ENCODE measurements around the gene KIAA1958.

The KIAA1958 gene

GRCh38 chr9:112604790-112605189 lies 118.2 kb downstream of the KIAA1958 start:
- DNase-seq (ENCODE audit: insufficient read length, low spot score) (no peak), FAIRE-seq (no peak)
- TF ChIP-seq POLR2A (IDR thresholded peaks at IDR 0.05; ENCODE audit: low read depth, low read length) = no peak

- FAIRE-seq = no peak
- no peak for DNase-seq (ENCODE audit: insufficient read length, low spot score)
- TF ChIP-seq POLR2A (IDR thresholded peaks at IDR 0.05; ENCODE audit: low read depth, low read length) = no peak
Measured at GRCh38 chr9:112605518-112605917, 118.9 kb downstream of the KIAA1958 start.

- DNase-seq (ENCODE audit: insufficient read length, low spot score) (no peak), FAIRE-seq (peak; percentile 60)
- TF ChIP-seq POLR2A (IDR thresholded peaks at IDR 0.05; ENCODE audit: low read depth, low read length) = no peak
Measured at GRCh38 chr9:112605963-112606699, 119.5 kb downstream of the KIAA1958 start.

GRCh38 chr9:112608851-112609250 lies 122.2 kb downstream of the KIAA1958 start:
- DNase-seq (ENCODE audit: insufficient read length, low spot score) (no peak), FAIRE-seq (no peak)
- no peak for TF ChIP-seq POLR2A (IDR thresholded peaks at IDR 0.05; ENCODE audit: low read depth, low read length)

GRCh38 chr9:112615584-112616266 lies 129.1 kb downstream of the KIAA1958 start:
- DNase-seq (ENCODE audit: insufficient read length, low spot score) (no peak), FAIRE-seq (no peak)
- TF ChIP-seq POLR2A (IDR thresholded peaks at IDR 0.05; ENCODE audit: low read depth, low read length) = no peak

- no peak for DNase-seq (ENCODE audit: insufficient read length, low spot score)
- no peak for TF ChIP-seq POLR2A (IDR thresholded peaks at IDR 0.05; ENCODE audit: low read depth, low read length)
- FAIRE-seq = peak; percentile 60
Measured at GRCh38 chr9:112617371-112617770, 130.7 kb downstream of the KIAA1958 start.

- no peak for FAIRE-seq
- no peak for DNase-seq (ENCODE audit: insufficient read length, low spot score)
- TF ChIP-seq POLR2A (IDR thresholded peaks at IDR 0.05; ENCODE audit: low read depth, low read length) = no peak
Measured at GRCh38 chr9:112618385-112619009, 131.9 kb downstream of the KIAA1958 start.

GRCh38 chr9:112620388-112620787 lies 133.8 kb downstream of the KIAA1958 start:
- no peak for TF ChIP-seq POLR2A (IDR thresholded peaks at IDR 0.05; ENCODE audit: low read depth, low read length)
- DNase-seq (ENCODE audit: insufficient read length, low spot score) (no peak), FAIRE-seq (no peak)

GRCh38 chr9:112621018-112621655 lies 134.5 kb downstream of the KIAA1958 start:
- DNase-seq (ENCODE audit: insufficient read length, low spot score) (no peak), FAIRE-seq (no peak)
- no peak for TF ChIP-seq POLR2A (IDR thresholded peaks at IDR 0.05; ENCODE audit: low read depth, low read length)

- DNase-seq (ENCODE audit: insufficient read length, low spot score) (no peak), FAIRE-seq (peak; percentile 55)
- TF ChIP-seq POLR2A (IDR thresholded peaks at IDR 0.05; ENCODE audit: low read depth, low read length) = no peak
Measured at GRCh38 chr9:112623198-112623597, 136.6 kb downstream of the KIAA1958 start.

GRCh38 chr9:112624711-112625707 lies 138.4 kb downstream of the KIAA1958 start:
- FAIRE-seq (peak; percentile 38), DNase-seq (ENCODE audit: insufficient read length, low spot score) (no peak)

GRCh38 chr9:112629671-112630485 lies 143.3 kb downstream of the KIAA1958 start:
- FAIRE-seq (peak; percentile 84), DNase-seq (ENCODE audit: insufficient read length, low spot score) (no peak)
- TF ChIP-seq POLR2A (IDR thresholded peaks at IDR 0.05; ENCODE audit: low read depth, low read length) = no peak

More at GRCh38 chr9:112624711-112625707, 138.4 kb downstream of the KIAA1958 start:
- no peak for TF ChIP-seq POLR2A (IDR thresholded peaks at IDR 0.05; ENCODE audit: low read depth, low read length)

Data from H54 (cell line).